GDM1 (cell line): ENCODE data around the gene GNL3L.
A peak's percentile ranks its signal among the peaks of the same experiment; 100 is the strongest.
"Not testable (repeated sequence)": the region's sequence is repeated elsewhere in the genome, so short reads cannot be mapped to it uniquely, and the experiment has no call there.

ENCODE experiments used
- DNase-seq: peaks from one replicate; lab custom pipeline; 2025; lab: John Stamatoyannopoulos, UW

The GNL3L gene

GRCh38 chrX:54529552-54530356 lies at the start of gene GNL3L:
GNL3L (plus strand) TSS chrX:54530219; CDS start chrX:54532567, 2,348 bp downstream.
- peak; percentile 72 for DNase-seq

DNA sequence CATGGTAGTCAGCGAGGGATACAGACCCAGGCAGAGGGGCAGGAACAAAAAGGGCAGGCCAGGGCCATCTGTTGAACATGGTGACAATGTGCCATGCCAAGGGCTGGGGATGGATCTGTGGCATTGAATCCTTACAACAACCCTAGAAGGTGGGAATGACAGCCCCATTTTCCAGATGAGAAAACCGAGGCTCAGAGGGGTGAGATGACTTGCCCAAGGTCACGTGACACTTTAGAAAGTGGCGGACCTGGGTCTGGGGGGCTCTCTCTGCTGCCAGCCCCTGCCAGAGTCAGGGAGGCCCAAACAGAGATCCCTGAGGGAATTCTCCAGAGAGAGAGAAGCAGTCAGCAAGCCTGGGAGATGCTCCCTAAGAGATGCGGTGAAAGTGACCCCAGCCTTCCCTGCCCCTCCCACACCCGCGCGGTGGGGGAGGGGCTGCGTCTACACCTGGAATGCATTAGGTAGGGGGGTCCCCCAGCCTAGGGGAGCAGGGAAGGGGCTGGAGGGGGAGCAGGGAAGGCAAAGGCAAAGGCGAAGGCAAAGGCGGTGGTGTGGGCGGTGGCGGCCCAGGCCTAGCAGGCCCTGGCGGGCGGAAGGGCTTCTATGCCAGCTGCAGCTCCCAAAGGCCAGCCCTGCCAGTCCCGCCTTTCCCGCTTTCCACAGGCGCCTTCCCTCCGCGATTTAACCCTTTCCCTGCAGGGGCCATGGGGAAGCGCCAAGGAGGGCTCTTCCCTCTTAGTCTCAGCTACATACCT lies 47.0 kb upstream of the GNL3L start:
- no peak for DNase-seq

DNA sequence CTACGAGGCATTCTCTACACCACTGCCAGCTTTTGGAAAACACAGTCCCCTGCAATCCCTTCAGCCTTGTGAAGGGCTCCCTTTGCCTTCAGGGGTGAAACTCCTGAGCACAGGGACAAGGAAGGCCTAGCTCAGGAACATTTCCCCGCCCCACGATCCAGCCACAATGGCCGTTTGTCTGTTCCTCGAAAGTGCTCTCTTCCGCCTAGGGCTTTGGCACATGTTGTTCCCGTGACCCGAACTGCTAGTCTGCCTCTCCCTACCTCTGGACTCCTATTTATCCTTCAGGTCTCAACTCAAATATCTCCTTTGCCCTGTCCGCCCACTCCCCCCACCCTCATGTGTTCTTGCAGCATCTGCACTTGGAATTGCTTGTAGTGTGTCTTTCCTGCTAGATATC lies 46.1 kb upstream of the GNL3L start:
- DNase-seq: no peak

GRCh38 chrX:54484666-54485065 lies 45.4 kb upstream of the GNL3L start:
- DNase-seq: no peak

DNA sequence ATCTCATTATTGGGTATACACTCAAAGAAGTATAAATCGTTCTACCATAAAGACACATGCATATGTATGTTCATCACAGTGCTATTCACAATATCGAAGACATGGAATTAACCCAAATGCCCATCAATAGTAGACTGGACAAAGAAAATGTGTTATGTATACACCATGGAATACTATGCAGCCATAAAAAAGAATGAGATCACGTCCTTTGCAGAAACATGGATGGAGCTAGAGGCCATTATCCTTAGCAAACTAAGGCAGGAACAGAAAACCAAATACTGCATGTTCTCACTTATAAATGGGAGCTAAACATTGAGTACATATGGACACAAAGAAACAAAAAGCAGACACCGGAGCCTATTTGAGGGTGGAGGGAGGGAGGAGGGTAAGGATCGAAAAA lies 40.2 kb upstream of the GNL3L start:
- DNase-seq: not testable (repeated sequence)

DNA sequence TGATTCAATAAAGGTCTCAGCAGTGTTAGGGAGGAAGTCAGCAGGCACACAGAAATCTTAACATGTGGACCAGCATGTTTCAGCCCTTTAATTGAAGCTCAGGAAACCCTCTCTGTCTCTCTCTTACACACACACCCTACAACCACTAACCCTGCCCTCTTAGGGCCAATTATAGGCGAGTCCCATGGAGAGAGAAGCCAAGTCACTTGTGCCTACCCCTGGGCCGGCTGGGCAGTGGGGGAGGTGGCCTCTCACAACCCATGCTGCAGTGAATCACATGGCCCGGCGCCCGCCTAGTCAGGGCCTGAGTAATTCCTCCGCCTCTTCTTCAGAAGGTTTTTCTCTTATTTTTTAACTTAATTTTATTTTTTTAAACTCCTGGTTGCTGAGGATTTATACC lies 37.7 kb upstream of the GNL3L start:
- no peak for DNase-seq

- no peak for DNase-seq
Observed at GRCh38 chrX:54494166-54494988, 35.6 kb upstream of the GNL3L start.

DNA sequence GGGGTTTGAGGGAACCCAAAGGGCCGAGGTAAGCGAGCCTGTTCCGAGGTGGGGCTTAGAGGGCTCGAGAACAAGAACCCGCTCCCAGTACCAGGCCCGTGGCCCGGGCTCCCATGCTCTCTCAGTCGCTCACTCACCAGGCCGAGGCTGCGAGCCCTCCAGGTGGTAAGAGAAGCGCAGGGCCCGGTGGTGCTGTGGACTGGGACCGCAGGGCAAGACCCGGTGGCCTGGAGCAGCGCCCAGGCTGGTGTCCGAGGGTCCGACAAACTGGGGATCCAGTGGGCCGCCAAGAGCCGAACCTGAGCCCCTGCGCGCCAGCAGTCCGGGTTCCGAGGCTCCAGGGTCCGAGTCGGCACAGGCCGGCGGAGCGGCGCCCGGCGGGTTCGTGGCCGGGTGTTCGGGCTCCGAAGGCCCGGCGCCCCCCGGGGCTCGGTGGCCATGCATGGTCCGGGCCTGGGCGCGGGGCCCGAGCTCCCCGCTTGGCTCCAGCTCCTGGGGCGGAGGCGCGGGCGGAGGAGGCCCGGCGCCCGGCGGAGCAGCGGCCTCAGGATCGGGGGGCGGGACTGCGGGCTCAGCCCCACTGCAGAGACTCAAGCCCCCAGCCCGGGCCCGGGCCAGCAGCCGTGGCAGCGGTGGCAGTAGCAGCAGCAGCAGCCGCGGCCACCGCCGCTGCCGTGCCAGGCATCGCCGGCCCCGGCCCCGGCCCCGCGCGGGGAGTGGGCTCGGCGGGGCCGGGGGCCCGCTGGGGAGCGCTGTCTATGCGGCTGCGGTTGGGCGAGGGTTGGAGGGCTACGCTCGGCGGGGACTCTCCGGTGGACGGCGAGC lies 34.8 kb upstream of the GNL3L start:
- no peak for DNase-seq

DNA sequence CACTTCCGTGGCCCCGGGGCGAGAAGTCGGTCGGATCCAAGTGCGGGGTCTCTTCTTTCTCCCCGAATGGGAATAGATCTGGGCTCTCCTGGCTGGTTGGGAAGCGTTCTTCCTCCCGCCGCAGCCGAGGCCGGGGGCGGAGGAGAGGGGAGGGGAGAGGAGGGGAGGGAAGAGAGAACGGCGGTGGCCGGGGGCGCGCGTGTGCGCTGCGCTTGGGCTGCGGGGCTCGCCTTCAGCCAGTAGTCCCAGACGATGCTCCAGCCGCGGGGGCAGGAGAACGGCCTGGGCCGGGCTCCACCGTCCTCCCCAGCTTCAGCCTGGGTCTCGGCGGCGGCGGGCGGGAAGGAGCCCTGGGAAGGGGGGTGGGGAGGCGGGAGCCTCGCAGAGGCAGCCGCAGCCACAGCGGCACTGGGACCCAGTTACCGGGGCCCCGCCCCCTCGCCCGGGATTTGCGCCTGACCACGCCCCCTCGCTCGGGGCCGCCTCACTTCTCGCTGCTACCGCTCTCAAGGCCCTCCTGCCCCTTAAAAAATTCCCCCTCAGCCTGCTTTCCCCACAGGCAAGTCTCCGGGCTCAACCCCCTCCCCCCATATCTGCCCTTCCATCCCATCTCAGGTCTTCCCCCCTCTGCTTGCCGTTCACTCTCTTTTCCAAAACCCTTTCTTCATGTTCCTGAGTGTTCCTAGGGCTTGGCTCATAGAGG lies 34.1 kb upstream of the GNL3L start, which contains the start of gene FGD1:
Gene FGD1, minus strand, starts transcription at position 421 of the 703 bp plus-strand sequence. CDS start 802 bp downstream, outside the sequence.
- DNase-seq: no peak

DNA sequence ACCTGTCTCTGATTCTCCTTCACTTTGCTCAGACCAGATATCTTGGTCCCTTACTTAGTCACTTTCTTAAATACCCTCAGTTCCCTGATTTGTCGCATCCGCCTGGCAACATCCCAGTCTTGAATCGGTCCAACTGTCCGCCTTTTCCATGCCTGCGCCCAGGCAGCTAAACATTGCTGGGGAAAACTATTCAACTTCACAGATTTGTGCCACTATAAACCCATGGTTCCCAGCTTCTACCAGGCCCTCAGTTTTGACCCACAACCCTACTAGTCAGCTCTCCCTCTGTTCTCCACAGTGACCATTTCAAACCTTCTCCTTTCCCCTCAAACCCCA lies 33.5 kb upstream of the GNL3L start:
- no peak for DNase-seq

GRCh38 chrX:54496936-54497335 lies 33.1 kb upstream of the GNL3L start:
- DNase-seq: no peak

DNA sequence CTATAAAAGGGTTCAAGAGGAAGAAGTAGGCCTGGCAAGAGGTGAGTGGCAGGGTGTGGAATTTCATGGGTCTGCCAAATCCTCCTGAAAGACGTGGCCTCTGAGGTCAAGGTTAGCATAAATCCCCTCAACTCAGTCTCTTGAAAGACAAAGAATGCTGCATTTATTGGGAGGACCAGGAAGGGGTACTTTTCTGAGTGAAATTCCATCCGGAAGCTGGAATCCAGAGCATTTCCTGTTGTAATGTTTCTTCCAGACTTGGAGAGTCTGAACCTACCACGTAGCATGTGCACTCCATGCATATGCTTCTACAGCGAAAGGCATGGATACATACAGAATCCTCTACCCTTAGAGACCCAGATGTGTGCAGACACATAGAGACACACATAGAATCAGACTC lies 20.6 kb upstream of the GNL3L start:
- no peak for DNase-seq

DNA sequence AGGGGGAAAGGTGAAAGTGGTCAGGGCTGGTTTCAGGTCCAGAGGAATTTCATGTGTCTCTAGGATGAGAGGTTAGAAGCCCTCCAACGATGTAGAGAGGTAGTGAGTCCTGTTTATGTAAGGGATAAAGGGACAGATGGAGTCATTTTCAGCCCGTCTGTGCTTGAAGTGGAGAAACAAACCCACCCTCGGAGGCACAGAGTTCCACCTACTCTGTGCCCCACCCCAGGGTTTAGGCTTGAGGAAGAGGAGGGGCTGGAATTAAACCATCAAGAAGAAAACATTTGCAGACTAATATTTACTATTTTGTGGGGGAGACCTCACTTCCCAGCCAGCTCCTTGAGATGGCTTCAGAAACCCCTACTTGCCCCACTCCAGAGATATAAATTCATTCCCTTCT lies 868 bp upstream of the GNL3L start:
- DNase-seq: no peak

GRCh38 chrX:54530357-54530900 lies 410 bp downstream of the GNL3L start:
- no peak for DNase-seq

DNA sequence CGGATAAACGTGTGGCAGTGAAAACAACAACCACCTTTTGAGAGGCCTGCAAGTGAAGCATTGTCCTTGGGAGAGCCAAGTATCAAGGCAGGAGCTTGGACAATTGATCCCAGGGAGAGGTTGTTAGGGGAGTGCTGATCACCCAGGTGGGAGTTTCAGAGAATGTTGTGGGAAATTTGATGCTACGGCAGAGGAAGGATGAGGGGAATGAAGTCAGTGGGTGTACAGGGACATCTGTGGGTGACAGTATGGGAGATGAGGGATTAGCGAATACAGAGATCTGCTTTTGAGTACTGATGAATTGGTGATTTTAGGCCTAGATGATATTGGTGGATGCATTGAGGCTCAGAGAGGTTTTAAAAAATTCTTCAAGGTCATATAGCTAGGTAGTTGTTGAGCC lies 4.3 kb downstream of the GNL3L start:
- no peak for DNase-seq

DNA sequence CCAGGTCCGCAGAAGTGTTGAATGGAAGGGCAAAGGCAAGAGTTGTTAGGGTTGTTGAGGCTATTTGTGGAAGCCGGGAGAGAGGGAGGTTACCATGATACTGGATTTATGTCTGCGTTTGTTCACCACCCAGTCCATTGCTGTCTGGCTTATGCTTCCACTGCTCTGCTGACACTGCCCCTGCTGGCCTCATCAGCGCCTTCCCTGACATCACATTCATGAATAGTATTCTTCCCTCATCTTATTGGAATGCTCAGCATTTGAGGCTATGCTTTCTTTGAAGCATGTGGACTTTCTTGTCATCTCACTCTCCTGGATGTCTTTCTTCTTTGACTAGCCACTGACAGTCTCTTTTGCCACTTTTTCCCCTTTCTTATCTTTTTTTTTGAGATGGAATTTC lies 10.3 kb downstream of the GNL3L start:
- no peak for DNase-seq

DNA sequence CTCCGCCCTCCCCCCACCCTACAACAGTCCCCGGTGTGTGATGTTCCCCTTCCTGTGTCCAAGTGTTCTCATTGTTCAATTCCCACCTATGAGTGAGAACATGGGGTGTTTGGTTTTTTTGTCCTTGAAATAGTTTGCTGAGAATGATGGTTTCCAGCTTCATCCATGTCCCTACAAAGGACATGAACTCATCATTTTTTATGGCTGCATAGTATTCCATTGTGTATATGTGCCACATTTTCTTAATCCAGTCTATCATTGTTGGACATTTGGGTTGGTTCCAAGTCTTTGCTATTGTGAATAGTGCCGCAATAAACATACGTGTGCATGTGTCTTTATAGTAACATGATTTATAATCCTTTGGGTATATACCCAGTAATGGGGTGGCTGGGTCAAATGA lies 12.2 kb downstream of the GNL3L start:
- DNase-seq: not testable (repeated sequence)

DNA sequence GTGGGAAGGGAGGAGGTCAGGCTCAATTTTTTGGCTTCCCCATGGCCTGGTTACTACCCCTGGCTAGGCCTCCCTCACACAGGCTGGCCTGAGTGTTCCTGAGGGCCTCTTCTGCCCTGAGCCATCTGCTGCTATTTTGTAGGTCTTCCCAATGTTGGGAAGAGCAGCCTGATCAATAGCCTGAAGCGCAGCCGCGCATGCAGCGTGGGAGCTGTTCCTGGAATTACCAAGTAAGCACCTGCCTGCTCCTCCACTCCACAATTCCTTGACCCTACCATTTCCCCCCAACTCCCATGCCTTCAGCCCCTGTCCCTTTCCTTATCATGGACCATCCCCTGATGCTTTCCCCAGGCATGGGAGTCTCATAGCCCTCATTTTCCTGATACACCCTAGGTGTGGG lies 20.8 kb downstream of the GNL3L start:
- DNase-seq: no peak

DNA sequence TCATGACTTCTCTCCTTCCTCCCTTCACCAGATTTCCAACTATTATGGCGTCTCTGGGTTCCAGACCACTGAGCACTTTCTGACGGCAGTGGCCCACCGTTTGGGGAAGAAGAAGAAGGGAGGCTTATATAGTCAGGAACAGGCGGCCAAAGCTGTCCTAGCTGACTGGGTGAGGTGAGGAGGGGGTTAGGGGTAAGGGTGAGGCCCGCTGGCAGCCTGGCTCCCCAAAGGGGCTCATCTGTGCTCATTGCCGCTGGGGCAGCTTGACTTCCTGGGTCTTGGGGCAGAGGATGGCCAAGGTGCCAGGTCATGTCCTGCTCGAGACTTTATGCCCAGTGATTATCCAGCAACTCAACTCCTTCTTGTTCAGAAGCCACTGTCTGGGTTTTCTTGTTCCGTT lies 21.8 kb downstream of the GNL3L start:
- no peak for DNase-seq

GRCh38 chrX:54555006-54555405 lies 25.0 kb downstream of the GNL3L start:
- not testable (repeated sequence) for DNase-seq

- DNase-seq: no peak
Observed at GRCh38 chrX:54560411-54560810, 30.4 kb downstream of the GNL3L start.
